GM18519 (cell line): ENCODE measurements around the gene RETSAT.
"Not testable (repeated sequence)": the region's sequence is repeated elsewhere in the genome, so short reads cannot be mapped to it uniquely, and the experiment has no call there.

Source experiments
- ATAC-seq: cut with Tn5 transposase; IDR thresholded peaks from one replicate; pipeline ENCODE4 v1.9.1; 2021; ENCODE audit warnings: mild to moderate bottlenecking, moderate library complexity; ENCODE audit not compliant: unreplicated experiment, low FRiP score

The RETSAT gene

GRCh38 chr2:85383151-85383550 is 28.8 kb upstream of the RETSAT start:
- not testable (repeated sequence) for ATAC-seq

GRCh38 chr2:85380048-85380447 is 25.7 kb upstream of the RETSAT start:
- ATAC-seq, result no peak

- no peak for ATAC-seq
Measured at GRCh38 chr2:85378257-85378656, 23.9 kb upstream of the RETSAT start.

GRCh38 chr2:85377083-85377482 is 22.8 kb upstream of the RETSAT start:
- ATAC-seq, result no peak

GRCh38 chr2:85376291-85377065 is 22.1 kb upstream of the RETSAT start:
- no peak for ATAC-seq

GRCh38 chr2:85371045-85371444 is 16.7 kb upstream of the RETSAT start:
- no peak for ATAC-seq

GRCh38 chr2:85369500-85369899 is 15.2 kb upstream of the RETSAT start:
- ATAC-seq, result no peak

GRCh38 chr2:85368921-85369320 is 14.6 kb upstream of the RETSAT start:
- ATAC-seq, result no peak

- no peak for ATAC-seq
Measured at GRCh38 chr2:85367180-85367579, 12.9 kb upstream of the RETSAT start.

- not testable (repeated sequence) for ATAC-seq
Measured at GRCh38 chr2:85362653-85363387, 8.5 kb upstream of the RETSAT start.

GRCh38 chr2:85357736-85358135 is 3.4 kb upstream of the RETSAT start:
- ATAC-seq, result no peak

- ATAC-seq, result no peak
Measured at GRCh38 chr2:85356186-85356585, 1.9 kb upstream of the RETSAT start.

GRCh38 chr2:85355521-85355920 is 1.2 kb upstream of the RETSAT start:
- ATAC-seq, result no peak

GRCh38 chr2:85355073-85355410 is 714 bp upstream of the RETSAT start:
- ATAC-seq, result peak; percentile 4

- no peak for ATAC-seq
Measured at GRCh38 chr2:85353876-85354285, 447 bp downstream of the RETSAT start.

- no peak for ATAC-seq
Measured at GRCh38 chr2:85347599-85347998, 6.7 kb downstream of the RETSAT start.

GRCh38 chr2:85344356-85344954 is 9.9 kb downstream of the RETSAT start:
- ATAC-seq, result no peak

- not testable (repeated sequence) for ATAC-seq
Measured at GRCh38 chr2:85343207-85343895, 11.0 kb downstream of the RETSAT start.

GRCh38 chr2:85342156-85342555 is 12.2 kb downstream of the RETSAT start:
- ATAC-seq, result no peak

- ATAC-seq, result no peak
Measured at GRCh38 chr2:85341269-85342029, 12.9 kb downstream of the RETSAT start.
